ENCODE data around the gene RNU6-1.

RNU6-1 gene

GRCh38 chr15:67828969-67829646 lies 10.7 kb downstream of the RNU6-1 start:
- Histone ChIP-seq H3K27ac (ENCODE audit: low read depth, low read length) (no peak overlapping the region), H3K4me3 (ENCODE audit: low read depth in 1 of 5, low read length in 5 of 5) (peak overlapping the region in 1 of 5 donors; percentile 26), H3K27me3 (ENCODE audit: control insufficient read depth in 5 of 5, insufficient read depth in 4 of 5, low read length in 5 of 5) (peaks cover 69 to 89% (median 83%) of the 10 kb centered on the region in 5 donors), H3K9ac (ENCODE audit: low read length in 5 of 5) (no peak overlapping the region), H3K36me3 (ENCODE audit: control insufficient read depth in 5 of 5, insufficient read depth in 5 of 5, low read length in 5 of 5) (no peaks in the 10 kb centered on the region), H3K9me3 (ENCODE audit: control insufficient read depth in 5 of 5, low read length in 5 of 5) (peaks cover 0 to 3% (median 0%) of the 10 kb centered on the region in 5 donors), H3K4me1 (ENCODE audit: control insufficient read depth in 5 of 5, insufficient read depth in 5 of 5, low read length in 5 of 5) (peaks cover under 1 to 61% (median 51%) of the 10 kb centered on the region in 5 donors)

- peaks cover 68 to 88% (median 83%) of the 10 kb centered on the region in 5 donors for H3K27me3 ChIP-seq (ENCODE audit: control insufficient read depth in 5 of 5, insufficient read depth in 4 of 5, low read length in 5 of 5)
- H3K4me1 ChIP-seq (ENCODE audit: control insufficient read depth in 5 of 5, insufficient read depth in 5 of 5, low read length in 5 of 5) = peaks cover 0 to 59% (median 49%) of the 10 kb centered on the region in 5 donors
- no peak overlapping the region for H3K9ac ChIP-seq (ENCODE audit: low read length in 5 of 5)
- no peak overlapping the region for H3K27ac ChIP-seq (ENCODE audit: low read depth, low read length)
- no peaks in the 10 kb centered on the region for H3K36me3 ChIP-seq (ENCODE audit: control insufficient read depth in 5 of 5, insufficient read depth in 5 of 5, low read length in 5 of 5)
- H3K4me3 ChIP-seq (ENCODE audit: low read depth in 1 of 5, low read length in 5 of 5) = peak overlapping the region in 2 of 5 donors; percentile 10 to 22
- H3K9me3 ChIP-seq (ENCODE audit: control insufficient read depth in 5 of 5, low read length in 5 of 5) = peaks cover 0 to 3% (median 0%) of the 10 kb centered on the region in 5 donors
Observed at GRCh38 chr15:67828278-67828968, 11.4 kb downstream of the RNU6-1 start.

- H3K9me3 ChIP-seq (ENCODE audit: control insufficient read depth in 5 of 5, low read length in 5 of 5) = peaks cover 0 to 3% (median 0%) of the 10 kb centered on the region in 5 donors
- H3K4me3 ChIP-seq (ENCODE audit: low read depth in 1 of 5, low read length in 5 of 5) = peak overlapping the region in 2 of 5 donors; percentile 10 to 22
- H3K9ac ChIP-seq (ENCODE audit: low read length in 5 of 5) = no peak overlapping the region
Observed at GRCh38 chr15:67827562-67828277, 12.1 kb downstream of the RNU6-1 start.

GRCh38 chr15:67826717-67827561 lies 12.9 kb downstream of the RNU6-1 start:
- H3K9me3 ChIP-seq (ENCODE audit: control insufficient read depth in 5 of 5, low read length in 5 of 5) = peaks cover 0 to 3% (median 0%) of the 10 kb centered on the region in 5 donors
- H3K4me1 ChIP-seq (ENCODE audit: control insufficient read depth in 5 of 5, insufficient read depth in 5 of 5, low read length in 5 of 5) = peaks cover 0 to 56% (median 44%) of the 10 kb centered on the region in 5 donors
- H3K36me3 ChIP-seq (ENCODE audit: control insufficient read depth in 5 of 5, insufficient read depth in 5 of 5, low read length in 5 of 5) = no peaks in the 10 kb centered on the region
- peak overlapping the region in 1 of 5 donors; percentile 3 for H3K4me3 ChIP-seq (ENCODE audit: low read depth in 1 of 5, low read length in 5 of 5)
- no peak overlapping the region for H3K27ac ChIP-seq (ENCODE audit: low read depth, low read length)
- H3K9ac ChIP-seq (ENCODE audit: low read length in 5 of 5) = no peak overlapping the region
- H3K27me3 ChIP-seq (ENCODE audit: control insufficient read depth in 5 of 5, insufficient read depth in 4 of 5, low read length in 5 of 5) = peaks cover 68 to 87% (median 78%) of the 10 kb centered on the region in 5 donors

More at GRCh38 chr15:67827562-67828277, 12.1 kb downstream of the RNU6-1 start:
- H3K4me1 ChIP-seq (ENCODE audit: control insufficient read depth in 5 of 5, insufficient read depth in 5 of 5, low read length in 5 of 5) = peaks cover 0 to 55% (median 45%) of the 10 kb centered on the region in 5 donors
- H3K27me3 ChIP-seq (ENCODE audit: control insufficient read depth in 5 of 5, insufficient read depth in 4 of 5, low read length in 5 of 5) = peaks cover 67 to 86% (median 79%) of the 10 kb centered on the region in 5 donors
- H3K36me3 ChIP-seq (ENCODE audit: control insufficient read depth in 5 of 5, insufficient read depth in 5 of 5, low read length in 5 of 5) = no peaks in the 10 kb centered on the region
- no peak overlapping the region for H3K27ac ChIP-seq (ENCODE audit: low read depth, low read length)

GRCh38 chr15:67825881-67826716 lies 13.7 kb downstream of the RNU6-1 start:
- peaks cover 0 to 3% (median 0%) of the 10 kb centered on the region in 5 donors for H3K9me3 ChIP-seq (ENCODE audit: control insufficient read depth in 5 of 5, low read length in 5 of 5)
- H3K4me1 ChIP-seq (ENCODE audit: control insufficient read depth in 5 of 5, insufficient read depth in 5 of 5, low read length in 5 of 5) = peaks cover 0 to 56% (median 46%) of the 10 kb centered on the region in 5 donors
- H3K27ac ChIP-seq (ENCODE audit: low read depth, low read length) = no peak overlapping the region
- H3K27me3 ChIP-seq (ENCODE audit: control insufficient read depth in 5 of 5, insufficient read depth in 4 of 5, low read length in 5 of 5) = peaks cover 71 to 89% (median 80%) of the 10 kb centered on the region in 5 donors
- no peaks in the 10 kb centered on the region for H3K36me3 ChIP-seq (ENCODE audit: control insufficient read depth in 5 of 5, insufficient read depth in 5 of 5, low read length in 5 of 5)
- no peak overlapping the region for H3K9ac ChIP-seq (ENCODE audit: low read length in 5 of 5)
- peak overlapping the region in 1 of 5 donors; percentile 46 for H3K4me3 ChIP-seq (ENCODE audit: low read depth in 1 of 5, low read length in 5 of 5)

GRCh38 chr15:67824976-67825880 lies 14.6 kb downstream of the RNU6-1 start, which contains the start of gene SKOR1:
Gene SKOR1 (plus strand): TSS chr15:67825509. CDS start chr15:67825603, 94 bp downstream.
- Histone ChIP-seq H3K9me3 (ENCODE audit: control insufficient read depth in 5 of 5, low read length in 5 of 5) (peaks cover 0 to 3% (median 0%) of the 10 kb centered on the region in 5 donors), H3K4me1 (ENCODE audit: control insufficient read depth in 5 of 5, insufficient read depth in 5 of 5, low read length in 5 of 5) (peaks cover 0 to 63% (median 53%) of the 10 kb centered on the region in 5 donors), H3K27ac (ENCODE audit: low read depth, low read length) (no peak within 1 kb of the TSS), H3K4me3 (ENCODE audit: low read depth in 1 of 5, low read length in 5 of 5) (peak within 1 kb of the TSS in 2 of 5 donors; percentile 44 to 46), H3K36me3 (ENCODE audit: control insufficient read depth in 5 of 5, insufficient read depth in 5 of 5, low read length in 5 of 5) (no peaks in the 10 kb centered on the region), H3K27me3 (ENCODE audit: control insufficient read depth in 5 of 5, insufficient read depth in 4 of 5, low read length in 5 of 5) (peaks cover 70 to 89% (median 80%) of the 10 kb centered on the region in 5 donors), H3K9ac (ENCODE audit: low read length in 5 of 5) (no peak within 1 kb of the TSS)

- no peaks in the 10 kb centered on the region for H3K36me3 ChIP-seq (ENCODE audit: control insufficient read depth in 5 of 5, insufficient read depth in 5 of 5, low read length in 5 of 5)
- H3K9ac ChIP-seq (ENCODE audit: low read length in 5 of 5) = no peak overlapping the region
- peaks cover 0 to 62% (median 53%) of the 10 kb centered on the region in 5 donors for H3K4me1 ChIP-seq (ENCODE audit: control insufficient read depth in 5 of 5, insufficient read depth in 5 of 5, low read length in 5 of 5)
- no peak overlapping the region for H3K4me3 ChIP-seq (ENCODE audit: low read depth in 1 of 5, low read length in 5 of 5)
- peaks cover 73 to 89% (median 84%) of the 10 kb centered on the region in 5 donors for H3K27me3 ChIP-seq (ENCODE audit: control insufficient read depth in 5 of 5, insufficient read depth in 4 of 5, low read length in 5 of 5)
- H3K27ac ChIP-seq (ENCODE audit: low read depth, low read length) = no peak overlapping the region
- peaks cover 0 to 3% (median 0%) of the 10 kb centered on the region in 5 donors for H3K9me3 ChIP-seq (ENCODE audit: control insufficient read depth in 5 of 5, low read length in 5 of 5)
Observed at GRCh38 chr15:67824197-67824968, 15.5 kb downstream of the RNU6-1 start.
